ENCODE results near the gene PAF1.
"Not testable (repeated sequence)": the region's sequence is repeated elsewhere in the genome, so short reads cannot be mapped to it uniquely, and the experiment has no call there.

The PAF1 gene

GRCh38 chr19:39379865-39380396, 11.0 kb downstream of the PAF1 start:
- no peak for DNase-seq
- H4K20me1 ChIP-seq (ENCODE audit: insufficient read depth, low read length) = peaks cover 5% of the 10 kb centered on the region; the same call in 1 of the 2 replicates
- H3K27ac ChIP-seq (ENCODE audit: low read length) = no peak overlapping the region
- TF ChIP-seq EZH2 (IDR thresholded peaks at IDR 0.05; ENCODE audit: borderline replicate concordance, low read depth, low read length, severe bottlenecking) (no peak), CTCF (IDR thresholded peaks at IDR 0.05; ENCODE audit: borderline replicate concordance, extremely low read depth, low read length, poor library complexity, severe bottlenecking) (no peak)
- H3K27me3 ChIP-seq (ENCODE audit: insufficient read depth, low read length, poor library complexity) = no peaks in the 10 kb centered on the region
- H2AFZ ChIP-seq (ENCODE audit: low read depth, low read length) = no peak overlapping the region
- no peaks in the 10 kb centered on the region for H3K9me3 ChIP-seq (ENCODE audit: insufficient read depth, low read length, severe bottlenecking)
- no peak overlapping the region for H3K9ac ChIP-seq (ENCODE audit: low read depth, low read length)
- peaks cover 97% of the 10 kb centered on the region for H3K36me3 ChIP-seq (ENCODE audit: insufficient read depth, low read length)
- no peak for ATAC-seq (ENCODE audit: insufficient read depth, low read depth)
- no peaks in the 10 kb centered on the region for H3K79me2 ChIP-seq (ENCODE audit: insufficient read depth, low read length)
- H3K4me2 ChIP-seq (ENCODE audit: insufficient read depth, low read length) = no peak overlapping the region
- H3K4me1 ChIP-seq (ENCODE audit: insufficient read depth, low read length) = no peaks in the 10 kb centered on the region
- H3K4me3 ChIP-seq (ENCODE audit: low read depth in 1 of 2, low read length in 2 of 2) = no peak overlapping the region

GRCh38 chr19:39379366-39379765, 11.5 kb downstream of the PAF1 start:
- H3K4me1 ChIP-seq (ENCODE audit: insufficient read depth, low read length); H3K9ac ChIP-seq (ENCODE audit: low read depth, low read length); H3K4me3 ChIP-seq (ENCODE audit: low read depth in 1 of 2, low read length in 2 of 2); H3K27me3 ChIP-seq (ENCODE audit: insufficient read depth, low read length, poor library complexity); ATAC-seq (ENCODE audit: insufficient read depth, low read depth); H3K9me3 ChIP-seq (ENCODE audit: insufficient read depth, low read length, severe bottlenecking); H3K79me2 ChIP-seq (ENCODE audit: insufficient read depth, low read length); H3K27ac ChIP-seq (ENCODE audit: low read length); H4K20me1 ChIP-seq (ENCODE audit: insufficient read depth, low read length); H2AFZ ChIP-seq (ENCODE audit: low read depth, low read length); H3K4me2 ChIP-seq (ENCODE audit: insufficient read depth, low read length); DNase-seq: not testable (repeated sequence)
- H3K36me3 ChIP-seq (ENCODE audit: insufficient read depth, low read length) = peaks cover 96% of the 10 kb centered on the region

GRCh38 chr19:39377373-39378362, 13.2 kb downstream of the PAF1 start:
- H4K20me1 ChIP-seq (ENCODE audit: insufficient read depth, low read length) = peaks cover 4% of the 10 kb centered on the region; the same call in 1 of the 2 replicates
- no peak overlapping the region for H3K9ac ChIP-seq (ENCODE audit: low read depth, low read length)
- ATAC-seq (ENCODE audit: insufficient read depth, low read depth) (no peak), DNase-seq (no peak)
- peaks cover 94% of the 10 kb centered on the region for H3K36me3 ChIP-seq (ENCODE audit: insufficient read depth, low read length)
- no peak overlapping the region for H3K27ac ChIP-seq (ENCODE audit: low read length)
- H3K9me3 ChIP-seq (ENCODE audit: insufficient read depth, low read length, severe bottlenecking) = no peaks in the 10 kb centered on the region
- H3K79me2 ChIP-seq (ENCODE audit: insufficient read depth, low read length) = no peaks in the 10 kb centered on the region
- no peaks in the 10 kb centered on the region for H3K27me3 ChIP-seq (ENCODE audit: insufficient read depth, low read length, poor library complexity)
- no peak overlapping the region for H2AFZ ChIP-seq (ENCODE audit: low read depth, low read length)
- no peak overlapping the region for H3K4me3 ChIP-seq (ENCODE audit: low read depth in 1 of 2, low read length in 2 of 2)
- TF ChIP-seq CTCF (IDR thresholded peaks at IDR 0.05; ENCODE audit: borderline replicate concordance, extremely low read depth, low read length, poor library complexity, severe bottlenecking) = no peak
- no peak for TF ChIP-seq EZH2 (IDR thresholded peaks at IDR 0.05; ENCODE audit: borderline replicate concordance, low read depth, low read length, severe bottlenecking)
- H3K4me2 ChIP-seq (ENCODE audit: insufficient read depth, low read length) = no peak overlapping the region
- no peaks in the 10 kb centered on the region for H3K4me1 ChIP-seq (ENCODE audit: insufficient read depth, low read length)

- DNase-seq (no peak), ATAC-seq (ENCODE audit: insufficient read depth, low read depth) (no peak)
- H3K9ac ChIP-seq (ENCODE audit: low read depth, low read length) = no peak overlapping the region
- no peaks in the 10 kb centered on the region for H3K4me1 ChIP-seq (ENCODE audit: insufficient read depth, low read length)
- H3K27me3 ChIP-seq (ENCODE audit: insufficient read depth, low read length, poor library complexity) = no peaks in the 10 kb centered on the region
- H3K4me2 ChIP-seq (ENCODE audit: insufficient read depth, low read length) = no peak overlapping the region
- H2AFZ ChIP-seq (ENCODE audit: low read depth, low read length) = no peak overlapping the region
- no peak overlapping the region for H3K27ac ChIP-seq (ENCODE audit: low read length)
- H3K4me3 ChIP-seq (ENCODE audit: low read depth in 1 of 2, low read length in 2 of 2) = no peak overlapping the region
- no peaks in the 10 kb centered on the region for H3K79me2 ChIP-seq (ENCODE audit: insufficient read depth, low read length)
- H3K36me3 ChIP-seq (ENCODE audit: insufficient read depth, low read length) = peaks cover 90% of the 10 kb centered on the region
- no peaks in the 10 kb centered on the region for H3K9me3 ChIP-seq (ENCODE audit: insufficient read depth, low read length, severe bottlenecking)
- TF ChIP-seq CTCF (IDR thresholded peaks at IDR 0.05; ENCODE audit: borderline replicate concordance, extremely low read depth, low read length, poor library complexity, severe bottlenecking) (no peak), EZH2 (IDR thresholded peaks at IDR 0.05; ENCODE audit: borderline replicate concordance, low read depth, low read length, severe bottlenecking) (no peak)
- H4K20me1 ChIP-seq (ENCODE audit: insufficient read depth, low read length) = peaks cover 4% of the 10 kb centered on the region; the same call in 1 of the 2 replicates
These were observed 15.0 kb downstream of the PAF1 start for GRCh38 chr19:39375929-39376328.

All from DND-41 (cell line).